Uterus (tissue), 2 donors: ENCODE data around the gene SUGCT.

Experiments
- POLR2A ChIP-seq, 2 donors: fragments of 450-650 bp; IDR thresholded peaks; one replicate each; pipeline ENCODE4 v1.6.1; 2016; ENCODE audit warnings: antibody characterized with exemption in 2 of 2, mild to moderate bottlenecking in 1 of 2, moderate library complexity in 1 of 2
- TF ChIP-seq, protein P1 (sequence below), 4 experiments: fragments of 200-600 bp in 2 of 4; fragments of 450-650 bp in 2 of 4; sonication (generic) in 2 of 4; IDR thresholded peaks; one replicate each; pipeline ENCODE4 v1.5.1; 2016 to 2019; ENCODE audit warnings: antibody characterized with exemption in 4 of 4, mild to moderate bottlenecking in 2 of 4, moderate library complexity in 1 of 4

DNA sequence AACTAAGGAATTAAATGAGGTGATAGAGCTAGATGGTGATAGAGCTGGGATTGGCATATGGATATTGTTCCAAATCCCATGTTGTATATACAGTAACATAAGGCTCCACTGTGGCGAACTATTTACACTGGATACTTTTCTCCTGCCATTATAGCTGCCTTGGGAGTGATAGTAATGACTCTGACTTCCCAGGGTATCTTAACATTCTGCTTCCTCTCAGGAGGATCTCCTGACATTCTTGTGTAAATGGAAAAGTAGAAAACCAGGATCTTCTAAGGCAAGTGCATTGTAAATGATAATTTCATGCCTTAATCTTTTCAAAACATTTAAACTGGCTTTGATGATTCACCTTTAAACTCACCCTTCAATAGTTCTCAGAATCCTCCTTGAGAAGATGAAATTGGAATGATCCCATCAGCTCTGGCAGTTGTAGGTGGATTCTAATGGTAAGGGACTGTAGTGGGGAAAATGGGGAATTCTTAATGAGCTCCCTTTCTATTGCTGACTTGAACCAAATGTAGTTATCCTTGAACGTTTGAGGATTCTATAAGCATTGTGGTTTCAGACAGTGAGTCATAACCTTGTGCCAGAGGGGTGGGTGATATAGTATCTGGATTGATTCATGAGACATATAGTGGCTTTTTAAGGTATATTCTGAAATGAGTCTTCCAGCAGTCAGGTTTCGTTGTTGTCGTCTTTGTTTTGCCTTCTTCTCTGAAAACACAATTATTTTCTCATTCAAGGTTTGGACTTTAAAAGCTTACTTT lies 450.0 kb downstream of the SUGCT start:
- TF ChIP-seq, protein P1, sequence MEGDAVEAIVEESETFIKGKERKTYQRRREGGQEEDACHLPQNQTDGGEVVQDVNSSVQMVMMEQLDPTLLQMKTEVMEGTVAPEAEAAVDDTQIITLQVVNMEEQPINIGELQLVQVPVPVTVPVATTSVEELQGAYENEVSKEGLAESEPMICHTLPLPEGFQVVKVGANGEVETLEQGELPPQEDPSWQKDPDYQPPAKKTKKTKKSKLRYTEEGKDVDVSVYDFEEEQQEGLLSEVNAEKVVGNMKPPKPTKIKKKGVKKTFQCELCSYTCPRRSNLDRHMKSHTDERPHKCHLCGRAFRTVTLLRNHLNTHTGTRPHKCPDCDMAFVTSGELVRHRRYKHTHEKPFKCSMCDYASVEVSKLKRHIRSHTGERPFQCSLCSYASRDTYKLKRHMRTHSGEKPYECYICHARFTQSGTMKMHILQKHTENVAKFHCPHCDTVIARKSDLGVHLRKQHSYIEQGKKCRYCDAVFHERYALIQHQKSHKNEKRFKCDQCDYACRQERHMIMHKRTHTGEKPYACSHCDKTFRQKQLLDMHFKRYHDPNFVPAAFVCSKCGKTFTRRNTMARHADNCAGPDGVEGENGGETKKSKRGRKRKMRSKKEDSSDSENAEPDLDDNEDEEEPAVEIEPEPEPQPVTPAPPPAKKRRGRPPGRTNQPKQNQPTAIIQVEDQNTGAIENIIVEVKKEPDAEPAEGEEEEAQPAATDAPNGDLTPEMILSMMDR (IDR thresholded peaks at IDR 0.05): no peak
- no peak for TF ChIP-seq POLR2A (IDR thresholded peaks at IDR 0.05)
